ENCODE data around the gene KBTBD8.

DNA sequence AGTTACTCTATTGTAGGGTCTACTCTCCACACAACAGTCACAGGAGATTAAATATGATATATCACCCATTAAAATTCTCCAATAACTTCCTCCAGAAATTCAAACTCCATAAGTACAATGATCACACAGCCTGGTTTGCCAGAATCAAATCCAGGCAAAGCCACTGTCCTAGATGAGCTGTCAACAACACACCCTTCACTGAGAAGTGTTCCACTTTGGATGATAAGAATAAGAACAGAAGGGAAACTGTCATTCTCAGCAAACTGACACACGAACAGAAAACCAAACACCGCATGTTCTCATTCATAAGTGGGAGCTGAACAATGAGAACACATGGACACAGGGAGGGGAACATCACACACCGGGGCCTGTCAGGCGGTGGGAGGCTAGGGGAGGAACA lies 41.4 kb upstream of the KBTBD8 start:
- TF ChIP-seq, protein P1, sequence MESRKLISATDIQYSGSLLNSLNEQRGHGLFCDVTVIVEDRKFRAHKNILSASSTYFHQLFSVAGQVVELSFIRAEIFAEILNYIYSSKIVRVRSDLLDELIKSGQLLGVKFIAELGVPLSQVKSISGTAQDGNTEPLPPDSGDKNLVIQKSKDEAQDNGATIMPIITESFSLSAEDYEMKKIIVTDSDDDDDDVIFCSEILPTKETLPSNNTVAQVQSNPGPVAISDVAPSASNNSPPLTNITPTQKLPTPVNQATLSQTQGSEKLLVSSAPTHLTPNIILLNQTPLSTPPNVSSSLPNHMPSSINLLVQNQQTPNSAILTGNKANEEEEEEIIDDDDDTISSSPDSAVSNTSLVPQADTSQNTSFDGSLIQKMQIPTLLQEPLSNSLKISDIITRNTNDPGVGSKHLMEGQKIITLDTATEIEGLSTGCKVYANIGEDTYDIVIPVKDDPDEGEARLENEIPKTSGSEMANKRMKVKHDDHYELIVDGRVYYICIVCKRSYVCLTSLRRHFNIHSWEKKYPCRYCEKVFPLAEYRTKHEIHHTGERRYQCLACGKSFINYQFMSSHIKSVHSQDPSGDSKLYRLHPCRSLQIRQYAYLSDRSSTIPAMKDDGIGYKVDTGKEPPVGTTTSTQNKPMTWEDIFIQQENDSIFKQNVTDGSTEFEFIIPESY (IDR thresholded peaks at IDR 0.05) = no peak
- TF ChIP-seq, protein P2, sequence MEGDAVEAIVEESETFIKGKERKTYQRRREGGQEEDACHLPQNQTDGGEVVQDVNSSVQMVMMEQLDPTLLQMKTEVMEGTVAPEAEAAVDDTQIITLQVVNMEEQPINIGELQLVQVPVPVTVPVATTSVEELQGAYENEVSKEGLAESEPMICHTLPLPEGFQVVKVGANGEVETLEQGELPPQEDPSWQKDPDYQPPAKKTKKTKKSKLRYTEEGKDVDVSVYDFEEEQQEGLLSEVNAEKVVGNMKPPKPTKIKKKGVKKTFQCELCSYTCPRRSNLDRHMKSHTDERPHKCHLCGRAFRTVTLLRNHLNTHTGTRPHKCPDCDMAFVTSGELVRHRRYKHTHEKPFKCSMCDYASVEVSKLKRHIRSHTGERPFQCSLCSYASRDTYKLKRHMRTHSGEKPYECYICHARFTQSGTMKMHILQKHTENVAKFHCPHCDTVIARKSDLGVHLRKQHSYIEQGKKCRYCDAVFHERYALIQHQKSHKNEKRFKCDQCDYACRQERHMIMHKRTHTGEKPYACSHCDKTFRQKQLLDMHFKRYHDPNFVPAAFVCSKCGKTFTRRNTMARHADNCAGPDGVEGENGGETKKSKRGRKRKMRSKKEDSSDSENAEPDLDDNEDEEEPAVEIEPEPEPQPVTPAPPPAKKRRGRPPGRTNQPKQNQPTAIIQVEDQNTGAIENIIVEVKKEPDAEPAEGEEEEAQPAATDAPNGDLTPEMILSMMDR (IDR thresholded peaks at IDR 0.05; ENCODE audit: low read depth, low read length, missing input control) = no peak
- TF ChIP-seq JUND (IDR thresholded peaks at IDR 0.05) (no peak), TAF1 (conservative IDR thresholded peaks at IDR 0.05) (no peak)
